Anterior cingulate cortex (tissue), 58 donors: ENCODE data around the gene CCDC106.

Source experiments
- DNase-seq, 58 donors: peaks; one replicate each; lab custom pipeline; 2025; lab: John Stamatoyannopoulos, UW

Gene CCDC106

DNA sequence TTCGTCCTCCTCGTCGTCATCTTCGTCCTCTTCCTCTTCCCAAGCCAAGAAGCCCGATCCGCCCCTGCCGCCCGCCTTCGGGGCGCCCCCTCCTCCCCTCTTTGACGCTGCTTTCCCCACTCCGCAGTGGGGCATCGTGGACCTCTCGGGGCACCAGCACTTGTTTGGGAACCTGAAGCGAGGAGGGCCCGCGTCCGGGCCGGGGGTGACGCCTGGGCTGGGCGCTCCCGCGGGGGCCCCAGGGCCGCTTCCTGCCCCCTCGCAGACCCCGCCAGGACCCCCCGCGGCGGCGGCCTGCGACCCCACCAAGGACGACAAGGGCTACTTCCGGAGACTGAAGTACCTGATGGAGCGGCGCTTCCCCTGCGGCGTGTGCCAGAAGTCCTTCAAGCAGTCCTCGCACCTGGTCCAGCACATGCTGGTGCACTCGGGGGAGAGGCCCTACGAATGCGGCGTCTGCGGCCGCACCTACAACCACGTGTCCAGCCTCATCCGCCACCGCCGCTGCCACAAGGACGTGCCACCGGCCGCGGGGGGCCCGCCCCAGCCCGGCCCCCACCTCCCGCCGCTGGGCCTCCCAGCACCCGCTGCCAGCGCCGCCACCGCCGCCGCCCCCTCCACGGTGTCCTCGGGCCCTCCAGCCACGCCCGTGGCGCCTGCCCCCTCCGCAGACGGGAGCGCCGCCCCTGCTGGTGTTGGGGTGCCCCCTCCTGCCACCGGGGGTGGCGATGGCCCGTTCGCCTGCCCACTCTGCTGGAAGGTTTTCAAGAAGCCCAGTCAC, 33.9 kb upstream of the CCDC106 start:
- DNase-seq, result no peak

DNA sequence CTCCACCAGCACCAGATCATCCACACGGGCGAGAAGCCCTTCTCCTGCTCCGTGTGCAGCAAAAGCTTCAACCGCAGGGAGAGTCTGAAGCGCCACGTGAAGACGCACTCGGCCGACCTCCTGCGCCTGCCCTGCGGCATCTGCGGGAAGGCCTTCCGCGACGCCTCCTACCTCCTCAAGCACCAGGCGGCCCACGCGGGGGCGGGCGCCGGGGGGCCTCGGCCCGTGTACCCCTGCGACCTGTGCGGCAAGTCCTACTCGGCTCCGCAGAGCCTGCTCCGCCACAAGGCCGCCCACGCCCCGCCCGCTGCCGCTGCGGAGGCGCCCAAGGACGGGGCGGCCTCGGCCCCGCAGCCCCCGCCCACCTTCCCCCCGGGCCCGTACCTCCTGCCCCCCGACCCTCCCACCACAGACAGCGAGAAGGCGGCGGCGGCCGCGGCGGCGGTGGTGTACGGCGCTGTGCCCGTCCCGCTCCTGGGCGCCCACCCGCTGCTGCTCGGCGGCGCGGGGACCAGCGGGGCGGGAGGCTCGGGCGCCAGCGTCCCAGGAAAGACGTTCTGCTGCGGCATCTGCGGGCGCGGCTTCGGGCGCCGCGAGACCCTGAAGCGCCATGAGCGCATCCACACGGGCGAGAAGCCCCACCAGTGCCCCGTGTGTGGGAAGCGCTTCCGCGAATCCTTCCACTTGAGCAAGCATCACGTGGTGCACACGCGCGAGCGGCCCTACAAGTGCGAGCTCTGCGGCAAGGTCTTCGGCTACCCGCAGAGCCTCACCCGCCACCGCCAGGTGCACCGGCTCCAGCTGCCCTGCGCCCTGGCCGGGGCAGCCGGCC, 33.1 kb upstream of the CCDC106 start:
- no peak for DNase-seq

DNA sequence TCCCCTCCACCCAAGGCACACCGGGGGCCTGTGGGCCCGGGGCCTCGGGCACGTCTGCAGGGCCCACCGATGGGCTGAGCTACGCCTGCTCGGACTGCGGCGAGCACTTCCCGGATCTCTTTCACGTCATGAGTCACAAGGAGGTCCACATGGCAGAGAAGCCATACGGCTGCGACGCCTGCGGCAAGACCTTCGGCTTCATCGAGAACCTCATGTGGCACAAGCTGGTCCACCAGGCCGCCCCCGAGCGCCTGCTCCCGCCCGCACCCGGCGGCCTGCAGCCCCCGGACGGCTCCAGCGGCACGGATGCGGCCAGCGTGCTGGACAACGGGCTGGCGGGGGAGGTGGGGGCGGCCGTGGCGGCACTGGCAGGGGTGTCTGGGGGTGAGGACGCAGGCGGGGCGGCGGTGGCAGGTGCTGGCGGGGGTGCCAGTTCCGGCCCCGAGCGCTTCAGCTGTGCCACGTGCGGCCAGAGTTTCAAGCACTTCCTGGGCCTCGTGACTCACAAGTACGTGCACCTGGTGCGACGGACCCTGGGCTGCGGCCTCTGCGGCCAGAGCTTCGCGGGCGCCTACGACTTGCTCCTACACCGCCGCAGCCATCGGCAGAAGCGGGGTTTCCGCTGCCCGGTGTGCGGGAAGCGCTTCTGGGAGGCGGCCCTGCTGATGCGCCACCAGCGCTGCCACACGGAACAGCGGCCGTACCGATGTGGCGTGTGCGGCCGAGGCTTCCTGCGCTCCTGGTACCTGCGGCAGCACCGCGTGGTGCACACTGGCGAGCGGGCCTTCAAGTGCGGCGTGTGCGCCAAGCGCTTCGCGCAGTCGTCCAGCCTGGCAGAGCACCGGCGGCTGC, 32.2 kb upstream of the CCDC106 start:
- DNase-seq, result no peak

DNA sequence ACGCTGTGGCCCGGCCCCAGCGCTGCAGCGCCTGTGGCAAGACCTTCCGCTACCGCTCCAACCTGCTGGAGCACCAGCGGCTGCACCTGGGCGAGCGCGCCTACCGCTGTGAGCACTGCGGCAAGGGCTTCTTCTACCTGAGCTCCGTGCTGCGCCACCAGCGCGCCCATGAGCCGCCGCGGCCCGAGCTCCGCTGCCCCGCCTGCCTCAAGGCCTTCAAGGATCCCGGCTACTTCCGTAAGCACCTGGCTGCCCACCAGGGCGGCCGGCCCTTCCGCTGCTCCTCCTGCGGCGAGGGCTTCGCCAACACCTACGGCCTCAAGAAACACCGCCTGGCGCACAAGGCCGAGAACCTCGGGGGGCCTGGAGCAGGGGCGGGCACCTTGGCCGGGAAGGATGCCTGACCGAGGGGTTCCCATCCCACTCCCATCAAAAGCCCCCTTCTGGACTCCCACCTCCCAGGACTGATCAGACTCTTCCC, 31.6 kb upstream of the CCDC106 start:
- no peak for DNase-seq

DNA sequence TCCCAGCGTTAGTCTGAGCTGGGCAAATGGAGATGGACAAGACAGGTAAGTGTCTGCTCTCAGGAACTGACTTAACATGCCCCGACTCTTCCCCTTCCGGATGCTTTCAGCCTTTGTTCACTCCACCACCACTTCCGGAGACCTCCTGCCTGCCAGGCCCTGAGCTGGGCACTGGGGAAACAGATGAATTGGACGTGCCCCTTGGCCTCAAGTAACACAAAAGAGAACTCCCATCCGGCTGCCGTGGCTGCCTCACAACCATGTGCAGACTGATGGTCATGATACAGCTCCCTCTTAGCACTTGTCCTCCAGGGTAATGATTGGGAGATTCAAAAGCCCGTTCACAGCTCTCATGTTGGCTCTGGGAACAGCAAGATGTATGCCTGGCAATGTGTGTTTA, 30.6 kb upstream of the CCDC106 start:
- DNase-seq, result no peak

DNA sequence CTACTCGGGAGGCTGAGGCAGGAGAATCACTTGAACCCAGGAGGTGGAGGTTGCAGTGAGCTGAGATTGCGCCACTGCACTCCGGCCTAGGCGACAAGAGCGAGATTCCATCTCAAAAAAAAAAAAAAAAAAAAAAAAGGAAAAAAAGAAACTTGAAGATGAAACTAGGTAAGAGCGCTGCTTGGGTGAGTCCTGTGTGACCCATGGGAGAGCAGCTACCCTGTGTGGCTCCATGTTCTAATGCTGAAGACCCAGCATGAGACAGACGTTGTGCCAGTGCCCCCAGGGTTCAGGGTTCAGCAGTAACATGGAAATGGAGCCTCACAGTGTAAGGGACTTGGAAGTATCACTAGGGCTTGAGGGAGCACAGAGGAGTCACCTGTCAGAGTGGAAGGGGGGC, 29.6 kb upstream of the CCDC106 start:
- no peak for DNase-seq

DNA sequence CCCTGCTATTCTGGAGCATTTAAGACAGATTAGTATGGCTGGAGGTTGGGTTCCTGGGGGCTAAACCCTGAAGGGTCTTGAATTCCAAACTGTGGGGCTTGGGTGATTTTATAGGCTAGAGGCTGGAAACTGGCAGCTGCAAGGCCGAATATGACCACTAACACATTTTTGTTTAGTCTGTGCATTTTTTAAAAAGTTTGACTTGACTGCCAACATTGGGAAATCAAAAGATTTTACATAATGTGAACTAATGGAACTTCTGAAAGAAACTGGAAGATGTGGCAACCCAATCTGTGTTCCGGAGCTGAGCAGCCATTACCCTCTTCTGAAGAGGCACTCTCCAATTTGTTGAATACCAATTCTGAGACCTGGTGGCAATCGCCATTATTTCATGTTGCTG, 28.7 kb upstream of the CCDC106 start:
- no peak for DNase-seq

DNA sequence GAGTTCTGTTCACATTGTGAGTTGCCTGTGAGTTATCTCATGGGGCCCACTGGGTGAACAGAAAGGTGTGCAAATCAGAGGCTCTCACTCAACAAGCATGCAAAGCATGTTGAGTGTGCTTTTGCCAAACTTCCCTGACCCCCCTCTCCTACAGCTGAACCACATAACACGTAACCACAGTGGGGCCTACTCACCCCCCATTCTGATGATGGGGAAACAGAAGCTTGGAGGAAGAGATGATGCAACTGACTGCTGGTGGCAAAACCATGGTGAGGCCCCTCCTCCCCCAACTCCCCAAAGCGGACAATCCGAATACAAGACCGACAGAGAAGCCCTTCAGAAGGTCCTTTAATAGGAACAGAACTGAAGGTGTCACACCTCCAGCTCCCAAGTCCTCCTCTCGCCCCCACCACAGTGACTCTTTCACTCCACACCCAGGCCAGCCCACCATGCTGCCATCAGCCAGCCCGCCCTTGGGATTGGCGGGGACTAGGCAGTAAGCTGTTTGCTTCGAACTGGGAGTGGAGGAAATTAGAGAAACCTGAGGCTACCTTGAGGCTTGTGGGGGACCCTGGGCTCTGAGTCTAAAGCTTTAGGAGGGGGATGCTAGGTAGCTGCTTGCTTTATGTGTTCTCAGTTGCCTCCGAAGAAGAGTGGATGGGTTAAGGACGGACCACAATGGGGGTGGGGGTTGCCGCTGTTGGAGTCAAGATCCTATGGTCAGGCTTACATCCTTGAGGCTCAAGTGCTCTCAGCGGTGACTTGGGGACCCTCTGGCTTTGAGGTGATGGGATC, 27.4 kb upstream of the CCDC106 start:
- peak in 1 of 58 donors; percentile 11 for DNase-seq

DNA sequence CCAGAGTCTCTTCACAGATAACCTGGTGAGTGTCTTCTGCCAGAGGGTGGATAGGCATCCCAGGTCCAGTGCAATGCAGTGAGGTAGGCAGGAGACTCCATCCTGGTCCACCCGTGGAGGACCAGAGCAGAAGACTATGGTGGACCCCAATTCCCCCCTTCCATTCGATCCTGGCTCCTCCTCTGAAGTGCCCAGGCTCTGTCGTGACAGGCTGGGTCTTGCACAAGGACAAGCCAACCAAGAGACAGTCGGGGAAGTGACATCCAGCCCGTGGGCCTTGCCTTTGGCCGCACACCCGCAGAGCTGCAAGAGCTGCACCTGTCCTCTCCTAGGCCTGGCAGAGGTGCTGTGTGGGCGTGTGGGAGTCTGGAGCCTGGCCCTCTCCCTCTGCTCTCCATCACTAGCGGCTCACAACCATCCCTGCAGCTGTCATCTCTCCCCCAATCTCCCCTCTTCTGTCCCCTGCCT, 26.8 kb upstream of the CCDC106 start:
- DNase-seq, result no peak

DNA sequence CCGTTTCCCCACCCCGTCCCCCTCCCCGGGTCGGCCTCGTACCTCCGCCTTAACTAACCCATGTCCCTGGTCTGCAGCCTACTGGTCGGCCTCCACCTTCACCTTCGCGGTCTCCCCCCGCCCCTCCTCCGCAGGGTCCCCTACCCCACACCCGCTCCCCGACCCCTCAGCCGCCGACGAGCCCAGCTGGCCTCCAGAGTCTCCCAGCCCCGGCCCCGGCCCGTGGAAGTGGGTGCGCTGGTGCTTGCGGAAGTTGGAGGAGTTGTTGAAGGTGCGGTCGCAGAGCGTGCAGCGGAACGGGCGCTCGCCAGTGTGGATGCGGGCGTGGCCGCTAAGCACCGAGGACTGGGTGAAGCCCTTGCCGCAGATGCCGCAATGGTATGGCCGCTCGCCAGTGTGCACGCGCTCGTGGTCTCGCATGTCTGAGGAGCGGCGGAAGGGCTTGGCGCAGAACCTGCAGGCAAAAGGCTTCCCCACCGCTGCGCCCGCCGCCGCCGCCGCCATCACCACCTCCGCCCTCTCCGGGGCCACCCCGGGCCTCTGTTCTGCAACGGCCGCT, 26.3 kb upstream of the CCDC106 start:
- DNase-seq, result no peak

DNA sequence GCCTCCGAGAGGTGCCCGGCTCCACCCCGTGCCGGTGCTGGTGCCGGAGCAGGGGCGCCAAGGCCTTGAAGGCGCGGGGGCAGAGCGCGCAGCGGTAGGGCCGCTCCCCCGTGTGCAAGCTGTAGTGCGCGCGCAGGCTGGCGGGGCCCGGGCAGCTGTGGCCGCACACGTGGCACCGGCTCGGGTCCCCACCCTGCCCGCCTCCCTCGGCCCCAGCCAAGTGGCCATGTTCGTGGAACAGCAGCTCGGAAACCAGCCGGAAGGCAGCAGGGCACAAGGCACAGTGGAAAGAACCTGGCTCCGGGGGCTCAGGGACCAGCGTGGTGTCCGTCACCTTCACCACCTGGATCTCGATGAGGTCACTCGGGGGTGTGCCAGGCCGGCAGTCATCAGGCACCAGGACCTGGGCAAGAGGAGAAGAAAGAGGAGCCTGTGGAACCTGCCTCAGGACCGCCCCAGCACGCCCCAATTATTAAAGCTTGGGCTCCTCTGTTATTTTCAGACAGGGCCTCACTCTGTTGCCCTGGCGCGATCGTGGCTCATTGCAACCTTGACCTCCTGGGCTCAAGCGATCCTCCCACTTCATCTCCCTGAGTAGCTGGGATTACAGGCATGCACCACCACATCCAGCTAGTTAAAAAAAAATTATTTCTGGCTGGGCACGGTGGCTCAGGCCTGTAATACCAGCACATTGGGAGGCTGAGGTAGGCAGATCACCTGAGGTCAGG, 25.6 kb upstream of the CCDC106 start:
- no peak for DNase-seq

DNA sequence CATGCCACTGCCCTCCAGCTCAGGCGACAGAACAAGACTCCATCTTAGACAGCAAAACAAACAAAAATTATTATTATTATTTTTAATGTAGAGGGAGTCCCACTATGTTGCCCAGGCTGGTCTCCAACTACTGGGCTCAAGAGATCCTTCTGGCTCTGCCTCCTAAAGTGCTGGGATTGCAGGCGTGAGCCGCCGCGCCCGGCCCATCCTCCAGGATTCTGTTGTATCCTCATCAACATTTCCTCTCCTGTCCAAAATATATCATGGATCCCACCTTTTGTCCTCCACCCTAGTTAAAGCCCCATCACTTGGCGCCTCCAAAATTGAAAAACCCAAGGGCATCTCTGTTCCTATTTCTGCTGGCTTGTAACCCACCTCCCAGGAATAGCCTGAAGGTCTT, 24.9 kb upstream of the CCDC106 start:
- no peak for DNase-seq

DNA sequence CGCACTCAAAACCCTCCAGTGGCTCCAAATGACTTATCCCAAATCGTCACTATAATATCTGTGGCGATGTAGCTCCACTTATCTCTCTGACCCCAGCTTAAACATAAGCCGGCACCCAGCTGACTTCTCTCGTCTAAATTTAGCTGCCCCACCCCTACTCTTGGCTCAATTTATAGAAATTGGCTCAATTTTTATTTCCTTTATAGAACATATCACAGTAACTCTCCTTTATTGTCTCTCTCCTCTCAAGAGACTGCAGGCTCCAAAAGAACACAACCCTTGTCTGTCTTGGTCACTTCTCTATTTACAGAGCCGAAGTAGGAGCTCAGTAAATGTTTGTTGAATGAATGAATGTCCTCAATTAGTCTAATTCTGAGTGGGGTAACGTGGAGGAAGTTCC, 24.5 kb upstream of the CCDC106 start:
- DNase-seq, result no peak

DNA sequence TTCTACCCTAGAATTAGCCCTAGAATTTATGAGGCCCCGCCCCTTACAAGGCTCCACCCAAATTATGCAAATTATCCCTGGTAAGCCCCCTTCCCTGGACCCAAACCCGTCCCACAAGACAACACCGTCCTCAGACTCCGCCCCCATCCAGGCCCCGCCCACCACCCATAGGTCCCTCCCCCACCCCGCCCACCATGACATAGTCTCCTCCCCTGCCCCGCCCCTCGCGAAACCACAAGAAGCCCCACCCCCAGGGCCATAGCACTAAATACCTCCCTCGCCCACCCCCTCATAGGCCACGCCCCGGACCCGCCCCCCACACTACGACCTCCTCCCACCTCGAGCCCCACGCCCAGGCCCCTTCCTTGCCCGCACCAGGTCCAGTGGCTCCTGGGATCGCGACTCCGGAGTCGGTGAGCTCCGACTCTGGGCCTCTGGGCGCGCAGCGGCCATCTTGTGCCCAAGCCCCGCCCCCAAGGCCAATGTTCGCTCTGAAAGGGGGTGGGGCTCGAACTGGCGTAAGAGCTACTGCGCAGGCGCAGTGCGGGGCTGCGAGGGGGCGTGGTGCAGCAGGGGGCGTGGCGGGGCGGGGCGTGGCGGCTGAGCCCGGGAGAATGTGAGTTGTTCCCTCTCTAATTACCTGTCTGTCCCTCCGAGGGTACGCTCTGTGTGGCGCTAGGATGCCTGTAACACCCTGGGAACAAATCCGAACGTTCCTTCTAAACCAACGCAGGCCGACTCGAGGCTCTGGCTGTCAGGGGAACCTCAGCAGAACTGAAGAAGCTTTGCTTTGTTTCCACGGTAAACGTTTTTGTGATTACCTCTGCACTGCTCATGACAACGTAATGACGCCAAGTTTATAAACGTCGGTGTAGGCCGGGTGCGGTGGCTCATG, 23.7 kb upstream of the CCDC106 start, which contains the start of gene ZNF784:
Gene ZNF784 (minus strand): TSS at position 458 of the 895 bp plus-strand sequence. CDS start 5 bp downstream, at position 453.
- peak in 57 of 58 donors; percentile 57 to 97 (median 90) for DNase-seq

DNA sequence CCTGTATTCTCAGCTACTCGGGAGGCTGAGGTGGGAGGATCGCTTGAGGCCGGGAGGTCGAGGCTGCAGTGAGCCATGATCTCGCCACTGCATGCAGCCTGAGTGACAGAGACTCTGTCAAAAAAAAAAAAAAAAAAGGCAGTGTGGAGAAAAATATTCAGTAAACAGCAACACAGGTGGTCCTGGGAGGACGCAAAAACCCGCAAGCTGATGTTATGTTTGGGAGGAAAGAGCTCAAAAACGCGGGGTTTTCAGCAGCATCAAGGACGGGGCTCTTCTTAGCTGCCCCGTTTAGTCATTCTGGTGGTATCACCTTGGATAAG, 23.0 kb upstream of the CCDC106 start:
- no peak for DNase-seq

DNA sequence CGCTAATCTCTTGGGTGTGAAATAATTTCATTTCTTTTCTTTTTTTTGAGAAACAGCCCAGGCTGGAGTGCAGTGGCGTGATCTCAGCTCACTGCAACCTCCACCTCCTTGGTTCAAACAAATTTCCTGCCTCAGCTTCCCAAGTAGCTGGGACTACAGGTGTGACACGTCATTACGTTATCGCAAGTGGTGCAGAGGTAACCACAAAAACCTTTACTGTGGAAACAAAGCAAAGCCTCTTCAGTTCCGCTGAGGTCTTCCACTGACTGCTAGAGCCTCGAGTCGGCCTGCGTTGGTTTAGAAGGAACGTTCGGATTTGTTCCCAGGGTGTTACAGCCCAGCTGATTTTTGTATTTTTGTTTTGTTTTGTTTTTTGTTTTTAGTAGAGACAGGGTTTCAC, 21.7 kb upstream of the CCDC106 start:
- no peak for DNase-seq

DNA sequence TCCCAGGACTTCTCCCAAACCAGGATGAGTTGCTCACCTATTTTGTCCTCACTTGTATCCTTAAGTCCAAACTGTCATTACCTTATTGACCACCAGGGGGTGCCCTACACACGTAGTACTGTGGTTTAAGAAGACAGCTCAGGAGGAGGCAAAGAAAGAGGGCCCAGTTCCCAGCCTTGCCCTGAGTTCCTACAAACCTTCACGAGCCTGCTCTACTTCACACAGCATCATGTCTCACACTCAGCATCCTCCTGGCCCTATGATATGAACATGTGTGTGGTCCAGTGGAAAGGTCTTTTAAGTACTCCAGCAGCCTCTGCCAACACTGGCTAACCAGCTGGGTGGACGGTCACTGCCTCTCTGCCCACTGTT, 15.6 kb upstream of the CCDC106 start:
- DNase-seq, result peak in 51 of 58 donors; percentile 24 to 94 (median 63)

DNA sequence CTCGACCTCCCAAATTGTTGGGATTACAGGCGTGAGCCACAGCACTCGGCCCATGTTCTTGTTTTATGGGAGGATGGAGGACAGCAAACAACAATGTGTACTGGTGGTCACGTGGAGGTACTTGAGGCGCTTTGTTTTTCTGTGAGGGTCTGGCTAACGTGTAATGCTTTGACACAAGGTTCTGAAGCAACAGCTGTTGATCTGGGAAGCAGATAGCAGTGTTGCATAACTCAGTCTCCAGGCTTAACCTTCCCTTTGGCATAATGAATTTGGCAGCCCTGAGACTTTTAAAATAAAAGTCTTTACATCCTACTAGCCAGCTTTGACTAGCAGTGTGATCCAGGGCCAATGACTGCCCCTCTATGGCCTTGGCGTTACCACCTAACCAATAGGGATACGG, 14.2 kb upstream of the CCDC106 start:
- DNase-seq, result no peak
